GM12878 (cell line): Measurements from ENCODE around the gene ADARB1. TPM values are rescaled to one million over a fixed set of nuclear protein-coding genes. Genes with fewer than 3 reads are reported as not detected.

Source experiments
- ATAC-seq: fragments of 200-7000 bp; cut with Tn5 transposase; 3 replicates; pipeline ENCODE4 v1.9.1; 2020; ENCODE audit warnings: mild to moderate bottlenecking, moderate library complexity
- BruUV-seq: library from RNA; stranded (reverse); fragments of 400-500 nt; replicated peaks from 2 replicates; lab custom pipeline; 2021; lab: Mats Ljungman, UMichigan
- CTCF ChIA-PET: fragments of 300-600 bp; sonication (Branson Sonifier 250); formaldehyde crosslinking; extraction: SDS; loops from one replicate; lab custom pipeline; 2021; ENCODE audit warnings: inconsistent platforms; lab: Yijun Ruan, JAX
- POLR2A ChIA-PET: fragments of 350-600 bp; formaldehyde crosslinking; extraction: SDS; loops from one replicate; lab custom pipeline; 2021; ENCODE audit warnings: inconsistent platforms; lab: Charles Lee
- RAD21 ChIA-PET: fragments of 300-600 bp; sonication (Branson Sonifier 250); formaldehyde crosslinking; loops from one replicate; lab custom pipeline; 2023; ENCODE audit warnings: antibody characterized with exemption; ENCODE audit not compliant: unreplicated experiment; lab: Charles Lee
- SMC1A ChIA-PET: fragments of 300-600 bp; sonication (Branson Sonifier 250); formaldehyde crosslinking; loops from one replicate; lab custom pipeline; 2023; ENCODE audit not compliant: unreplicated experiment, uncharacterized antibody; lab: Charles Lee
- DNase-seq: peaks from one replicate; pipeline ENCODE4 v3.0.0-alpha.2; 2011; ENCODE audit warnings: low read depth, low spot score
- FAIRE-seq: peaks from 3 replicates; lab custom pipeline; 2011; peaks lifted over from hg19 to GRCh38; lab: Jason Lieb, UNC
- H2AFZ ChIP-seq: 2 replicates; pipeline ENCODE4 v1.6.0; 2011; ENCODE audit warnings: low read depth, low read length, control low read depth; ENCODE audit not compliant: control insufficient read depth
- H3K27ac ChIP-seq: 2 replicates; pipeline ENCODE4 v1.5.1; 2011; ENCODE audit warnings: control low read depth; ENCODE audit not compliant: control insufficient read depth, insufficient read depth
- H3K27me3 ChIP-seq, 2 experiments: replicated peaks in 1 of 2; 2 replicates each; pipeline versions ENCODE4 v1.6.0 to v1.6.1; 2011; ENCODE audit warnings: low read length in 1 of 2; ENCODE audit not compliant: control insufficient read depth in 2 of 2, insufficient read depth in 2 of 2
- H3K36me3 ChIP-seq, 2 experiments: 2 replicates each; pipeline ENCODE4 v1.5.1; 2011; ENCODE audit warnings: low read length in 1 of 2; ENCODE audit not compliant: control insufficient read depth in 2 of 2, insufficient read depth in 2 of 2
- H3K4me1 ChIP-seq: 2 replicates; pipeline ENCODE4 v1.6.1; 2011; ENCODE audit warnings: mild to moderate bottlenecking, low read length, moderate library complexity, mixed read lengths; ENCODE audit not compliant: control insufficient read depth, insufficient read depth
- H3K4me2 ChIP-seq: 2 replicates; pipeline ENCODE4 v1.6.0; 2011; ENCODE audit warnings: control low read depth; ENCODE audit not compliant: control insufficient read depth, insufficient read depth
- H3K4me3 ChIP-seq: fragments of 200-600 bp; sonication (generic); 2 replicates; pipeline ENCODE4 v1.5.1; 2016
- H3K79me2 ChIP-seq: 2 replicates; pipeline ENCODE4 v1.6.0; 2011; ENCODE audit warnings: low read length; ENCODE audit not compliant: control insufficient read depth, insufficient read depth
- H3K9ac ChIP-seq: 2 replicates; pipeline ENCODE4 v1.8.0; 2011; ENCODE audit warnings: low read length, control low read depth, mixed read lengths; ENCODE audit not compliant: control insufficient read depth, insufficient read depth
- H3K9me3 ChIP-seq: replicated peaks from 3 replicates; pipeline ENCODE4 v1.5.1; 2011; ENCODE audit warnings: mild to moderate bottlenecking, low read length; ENCODE audit not compliant: control insufficient read depth, insufficient read depth
- H4K20me1 ChIP-seq: 2 replicates; pipeline ENCODE4 v1.6.0; 2011; ENCODE audit not compliant: control insufficient read depth, insufficient read depth
- EP300 ChIP-seq, 2 experiments: fragments of 150-350 bp in 1 of 2; IDR thresholded peaks; 2 replicates each; pipeline ENCODE4 v1.6.1; 2011 to 2012; ENCODE audit warnings: low read depth in 2 of 2, low read length in 2 of 2, borderline replicate concordance in 1 of 2, improper control_type of control experiment in 1 of 2, inconsistent platforms in 1 of 2; ENCODE audit not compliant: control insufficient read depth in 1 of 2
- HDAC2 ChIP-seq: fragments of 200-600 bp; sonication (generic); IDR thresholded peaks from 2 replicates; pipeline ENCODE4 v1.6.1; 2017
- MYB ChIP-seq: fragments of 150-350 bp; IDR thresholded peaks from 2 replicates; pipeline ENCODE4 v1.6.1; 2014; ENCODE audit warnings: mild to moderate bottlenecking, low read depth, low read length, borderline replicate concordance
- NFYB ChIP-seq: IDR thresholded peaks from 2 replicates; pipeline ENCODE4 v1.6.1; 2011; ENCODE audit warnings: low read depth, mild to moderate bottlenecking, low read length, improper control_type of control experiment, moderate library complexity; ENCODE audit not compliant: insufficient read depth
- RBBP5 ChIP-seq: fragments of 200-600 bp; sonication (generic); conservative IDR thresholded peaks from 2 replicates; pipeline ENCODE4 v1.6.1; 2016
- RELA ChIP-seq: fragments of 450-650 bp; IDR thresholded peaks from 2 replicates; pipeline ENCODE4 v1.8.0; 2014; ENCODE audit warnings: borderline replicate concordance; ENCODE audit not compliant: partially characterized antibody
- TBL1XR1 ChIP-seq: IDR thresholded peaks from 2 replicates; pipeline ENCODE4 v1.6.1; 2012; ENCODE audit warnings: low read depth, low read length, improper control_type of control experiment
- TCF12 ChIP-seq: IDR thresholded peaks from 2 replicates; pipeline ENCODE4 v1.6.1; 2011; ENCODE audit warnings: low read depth, mild to moderate bottlenecking, low read length
- ZNF274 ChIP-seq: IDR thresholded peaks from one replicate; pipeline ENCODE4 v1.8.0; 2011; ENCODE audit not compliant: insufficient read length, insufficient read depth
- WGBS: methylation state at CpG from one replicate; pipeline ENCODE4 v1.1.6; 2016; ENCODE audit warnings: low lambda C conversion rate; ENCODE audit not compliant: insufficient replicate concordance, insufficient coverage; ENCODE audit errors: missing lambda C conversion rate; 5-methylcytosine and 5-hydroxymethylcytosine counted together
- in situ Hi-C: fragments of 300-500 bp; cut with MboI; formaldehyde crosslinking; loops from 9 replicates; pipeline ENCODE4 v1.14.3; 2018; ENCODE audit warnings: mixed read lengths
- intact Hi-C: fragments of 100-400 bp; cut with micrococcal nuclease; formaldehyde crosslinking; loops from one replicate; pipeline ENCODE4 v1.14.2; 2022; ENCODE audit not compliant: unreplicated experiment
- polyA plus RNA-seq, 11 experiments: library from polyadenylated mRNA; depleted of rRNA in 4 of 11; unstranded in 6 of 11; stranded (reverse) in 5 of 11; fragments of >200 nt; fragmentation: Nextera tagmentation in 4 of 11; fragmentation: Illumina TruSeq in 1 of 11; extraction: Ambion mirVana in 4 of 11; extraction: Trizol in 1 of 11; gene quantifications; 1 replicate in 1 of 11; 2 replicates in 10 of 11; pipeline versions ENCODE4 v1.2.1 to v1.2.3, GENCODE V29; 2011 to 2016; ENCODE audit warnings: inconsistent platforms in 2 of 11, missing spikeins in 2 of 11, low read depth in 1 of 11
- total RNA-seq, 4 experiments: library from RNA; depleted of rRNA in 3 of 4; stranded (reverse); fragments of >200 nt in 3 of 4; fragmentation: Illumina TruSeq in 1 of 4; extraction: Trizol in 1 of 4; gene quantifications; 2 replicates each; pipeline versions ENCODE4 v1.2.1 to v1.2.3, GENCODE V29; 2013 to 2021
- TF ChIP-seq, protein P1 (sequence below): fragments of 450-650 bp; IDR thresholded peaks from 2 replicates; pipeline ENCODE4 v1.6.1; 2014; ENCODE audit warnings: mild to moderate bottlenecking
- TF ChIP-seq, protein P2 (sequence below): fragments of 450-650 bp; IDR thresholded peaks from 2 replicates; pipeline ENCODE4 v1.6.1; 2016; ENCODE audit warnings: mild to moderate bottlenecking

ADARB1 gene
- total and polyA plus RNA-seq, 10 of the 15 experiments (the other 5 are each of a cell fraction or from before 2014, with no cell fraction given), result 5.7 to 61.7 (median 25.3) TPM

DNA sequence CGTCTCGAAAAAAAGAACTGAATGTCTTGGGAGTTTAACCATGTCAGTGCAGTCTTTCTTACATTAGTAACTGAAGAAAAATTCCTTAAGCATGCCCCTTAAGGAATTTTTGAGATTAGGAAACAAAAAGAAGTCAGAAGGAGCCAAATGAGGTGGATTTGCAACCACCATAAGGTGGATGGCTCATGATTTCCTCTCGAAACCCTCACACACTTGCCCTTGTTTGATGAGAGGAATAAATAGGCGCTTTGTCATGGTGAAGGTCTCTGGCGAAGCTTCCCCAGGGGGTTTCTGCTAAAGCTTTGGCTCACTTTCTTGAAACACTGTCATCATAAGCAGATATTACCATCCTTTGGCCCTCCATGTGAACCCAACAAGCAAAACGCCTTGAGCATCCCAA is 145.1 kb downstream of the ADARB1 start:
- Histone ChIP-seq H3K4me1 (no peaks in the 10 kb centered on the region), H3K27ac (no peak overlapping the region), H3K4me3 (no peak overlapping the region), H3K79me2 (no peaks in the 10 kb centered on the region), H3K9me3 (peaks cover 4% of the 10 kb centered on the region; the same call in 2 of the 3 replicates), H3K27me3 (no peaks in the 10 kb centered on the region), H3K36me3 (no peaks in the 10 kb centered on the region), H2AFZ (no peak overlapping the region), H3K4me2 (no peak overlapping the region), H4K20me1 (no peaks in the 10 kb centered on the region), H3K9ac (no peak overlapping the region)
- ChIA-PET RAD21 (no interaction called here), SMC1A (no interaction called here), CTCF (interaction anchor here (0.6 kb wide), 1 partner anchor 95 kb away, joined by 3 read pairs; no protein-coding TSS in a partner anchor), POLR2A (no interaction called here)
- no peak for ATAC-seq
- no peak for TF ChIP-seq HDAC2
- no peak for TF ChIP-seq MYB
- no peak for TF ChIP-seq RBBP5
- TF ChIP-seq TCF12, result no peak
- TF ChIP-seq, protein P1, sequence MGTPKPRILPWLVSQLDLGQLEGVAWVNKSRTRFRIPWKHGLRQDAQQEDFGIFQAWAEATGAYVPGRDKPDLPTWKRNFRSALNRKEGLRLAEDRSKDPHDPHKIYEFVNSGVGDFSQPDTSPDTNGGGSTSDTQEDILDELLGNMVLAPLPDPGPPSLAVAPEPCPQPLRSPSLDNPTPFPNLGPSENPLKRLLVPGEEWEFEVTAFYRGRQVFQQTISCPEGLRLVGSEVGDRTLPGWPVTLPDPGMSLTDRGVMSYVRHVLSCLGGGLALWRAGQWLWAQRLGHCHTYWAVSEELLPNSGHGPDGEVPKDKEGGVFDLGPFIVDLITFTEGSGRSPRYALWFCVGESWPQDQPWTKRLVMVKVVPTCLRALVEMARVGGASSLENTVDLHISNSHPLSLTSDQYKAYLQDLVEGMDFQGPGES, result no peak
- no peak for TF ChIP-seq NFYB
- TF ChIP-seq EP300 (IDR thresholded peaks at IDR 0.05; ENCODE audit: borderline replicate concordance in 1 of 2, control insufficient read depth in 1 of 2, low read depth in 2 of 2, low read length in 2 of 2), result no peak
- no peak for TF ChIP-seq RELA
- no peak for TF ChIP-seq ZNF274
- TF ChIP-seq TBL1XR1, result no peak
- TF ChIP-seq, protein P2, sequence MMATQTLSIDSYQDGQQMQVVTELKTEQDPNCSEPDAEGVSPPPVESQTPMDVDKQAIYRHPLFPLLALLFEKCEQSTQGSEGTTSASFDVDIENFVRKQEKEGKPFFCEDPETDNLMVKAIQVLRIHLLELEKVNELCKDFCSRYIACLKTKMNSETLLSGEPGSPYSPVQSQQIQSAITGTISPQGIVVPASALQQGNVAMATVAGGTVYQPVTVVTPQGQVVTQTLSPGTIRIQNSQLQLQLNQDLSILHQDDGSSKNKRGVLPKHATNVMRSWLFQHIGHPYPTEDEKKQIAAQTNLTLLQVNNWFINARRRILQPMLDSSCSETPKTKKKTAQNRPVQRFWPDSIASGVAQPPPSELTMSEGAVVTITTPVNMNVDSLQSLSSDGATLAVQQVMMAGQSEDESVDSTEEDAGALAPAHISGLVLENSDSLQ, result no peak
- in situ Hi-C loops (no loop called here), intact Hi-C loops (no loop called here)
- no TSS peak for BruUV-seq
- no peak for DNase-seq
- FAIRE-seq, result no peak
- 52% methylated on average over 6 of the region's 6 CpGs for WGBS
